ENCODE results near the gene ZKSCAN3. TPM values are rescaled to one million over a fixed set of nuclear protein-coding genes. Genes with fewer than 3 reads are reported as not detected.

The ZKSCAN3 gene
- total RNA-seq, 1 donor from 2014 or later: 12.1 TPM

DNA sequence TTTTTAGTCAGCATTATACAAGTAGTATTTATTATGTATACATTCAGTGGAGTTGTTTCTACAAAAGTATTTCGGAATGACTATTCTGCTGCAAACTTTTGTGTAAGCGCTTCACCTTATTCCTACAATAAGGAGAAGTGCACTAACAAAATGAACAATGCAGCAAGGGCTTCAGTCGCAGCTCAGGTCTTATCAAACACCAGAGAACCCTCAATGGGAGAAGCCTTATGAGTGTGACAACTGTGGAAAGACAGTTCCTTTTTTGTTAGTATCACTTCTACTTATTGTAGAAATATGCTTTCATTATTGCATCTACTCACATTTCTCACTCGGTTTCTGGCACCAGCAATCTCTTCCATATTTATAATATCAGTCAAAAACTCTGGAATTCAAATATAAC is 18.8 kb downstream of the ZKSCAN3 start:
- TF ChIP-seq, protein P1, sequence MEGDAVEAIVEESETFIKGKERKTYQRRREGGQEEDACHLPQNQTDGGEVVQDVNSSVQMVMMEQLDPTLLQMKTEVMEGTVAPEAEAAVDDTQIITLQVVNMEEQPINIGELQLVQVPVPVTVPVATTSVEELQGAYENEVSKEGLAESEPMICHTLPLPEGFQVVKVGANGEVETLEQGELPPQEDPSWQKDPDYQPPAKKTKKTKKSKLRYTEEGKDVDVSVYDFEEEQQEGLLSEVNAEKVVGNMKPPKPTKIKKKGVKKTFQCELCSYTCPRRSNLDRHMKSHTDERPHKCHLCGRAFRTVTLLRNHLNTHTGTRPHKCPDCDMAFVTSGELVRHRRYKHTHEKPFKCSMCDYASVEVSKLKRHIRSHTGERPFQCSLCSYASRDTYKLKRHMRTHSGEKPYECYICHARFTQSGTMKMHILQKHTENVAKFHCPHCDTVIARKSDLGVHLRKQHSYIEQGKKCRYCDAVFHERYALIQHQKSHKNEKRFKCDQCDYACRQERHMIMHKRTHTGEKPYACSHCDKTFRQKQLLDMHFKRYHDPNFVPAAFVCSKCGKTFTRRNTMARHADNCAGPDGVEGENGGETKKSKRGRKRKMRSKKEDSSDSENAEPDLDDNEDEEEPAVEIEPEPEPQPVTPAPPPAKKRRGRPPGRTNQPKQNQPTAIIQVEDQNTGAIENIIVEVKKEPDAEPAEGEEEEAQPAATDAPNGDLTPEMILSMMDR (IDR thresholded peaks at IDR 0.05; ENCODE audit: unreplicated experiment): no peak
- Mint-ChIP-seq H3K36me3 (peaks cover 30% of the 10 kb centered on the region), H3K4me3 (no peak overlapping the region), H3K4me1 (no peaks in the 10 kb centered on the region), H3K9me3 (no peaks in the 10 kb centered on the region), H3K27me3 (ENCODE audit: low read depth) (no peaks in the 10 kb centered on the region), H3K27ac (no peak overlapping the region)
- no peak for DNase-seq (ENCODE audit: low spot score in 2 of 2, unreplicated experiment in 2 of 2)

DNA sequence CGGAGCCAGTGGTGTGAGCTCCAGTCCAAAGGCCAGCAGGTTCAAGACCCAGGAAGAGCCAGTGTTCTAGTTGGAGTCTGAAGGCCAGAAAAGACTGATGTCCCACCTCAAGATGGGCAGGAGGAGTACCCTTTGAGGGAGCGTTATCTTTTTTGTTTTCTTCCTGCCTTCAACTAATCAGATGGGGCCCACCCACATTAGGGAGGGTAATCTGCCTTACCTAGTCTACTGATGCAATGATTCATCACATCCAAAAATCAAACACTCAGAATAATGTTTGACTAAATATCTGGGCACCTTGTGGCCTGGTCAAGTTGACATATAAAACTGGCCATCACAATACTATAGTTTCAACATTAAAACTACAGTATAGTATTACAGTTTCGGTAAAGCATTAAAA is 19.7 kb downstream of the ZKSCAN3 start:
- DNase-seq (ENCODE audit: low spot score in 2 of 2, unreplicated experiment in 2 of 2): no peak
- no peak overlapping the region for H3K27ac Mint-ChIP-seq
- H3K9me3 Mint-ChIP-seq: no peaks in the 10 kb centered on the region
- TF ChIP-seq, protein P1 (IDR thresholded peaks at IDR 0.05; ENCODE audit: unreplicated experiment): no peak
- H3K27me3 Mint-ChIP-seq (ENCODE audit: low read depth): no peaks in the 10 kb centered on the region
- H3K4me3 Mint-ChIP-seq: no peak overlapping the region
- peaks cover 30% of the 10 kb centered on the region for H3K36me3 Mint-ChIP-seq
- no peaks in the 10 kb centered on the region for H3K4me1 Mint-ChIP-seq

DNA sequence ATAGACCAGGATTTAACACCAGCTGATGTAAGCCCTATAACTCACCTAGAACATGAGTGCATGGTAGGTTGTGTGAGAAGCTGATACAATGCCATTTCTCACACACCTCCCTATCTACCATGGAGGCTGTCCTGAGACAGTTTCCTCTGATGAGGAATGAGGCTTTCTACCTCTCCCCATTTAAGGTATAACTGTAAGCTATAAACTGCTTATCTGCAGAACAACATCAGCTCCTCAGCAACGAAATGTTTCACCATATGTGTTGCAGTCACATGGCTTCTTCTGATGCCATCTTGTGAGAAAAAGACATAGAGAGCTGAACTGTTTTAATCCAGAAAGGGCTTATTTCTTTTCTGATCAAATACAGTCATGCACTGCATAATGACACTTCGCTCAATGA is 20.7 kb downstream of the ZKSCAN3 start:
- H3K4me3 Mint-ChIP-seq: no peak overlapping the region
- peaks cover 31% of the 10 kb centered on the region for H3K36me3 Mint-ChIP-seq
- no peaks in the 10 kb centered on the region for H3K4me1 Mint-ChIP-seq
- no peaks in the 10 kb centered on the region for H3K27me3 Mint-ChIP-seq (ENCODE audit: low read depth)
- H3K27ac Mint-ChIP-seq: no peak overlapping the region
- DNase-seq (ENCODE audit: low spot score in 2 of 2, unreplicated experiment in 2 of 2): no peak
- H3K9me3 Mint-ChIP-seq: no peaks in the 10 kb centered on the region
- TF ChIP-seq, protein P1 (IDR thresholded peaks at IDR 0.05; ENCODE audit: unreplicated experiment): no peak

DNA sequence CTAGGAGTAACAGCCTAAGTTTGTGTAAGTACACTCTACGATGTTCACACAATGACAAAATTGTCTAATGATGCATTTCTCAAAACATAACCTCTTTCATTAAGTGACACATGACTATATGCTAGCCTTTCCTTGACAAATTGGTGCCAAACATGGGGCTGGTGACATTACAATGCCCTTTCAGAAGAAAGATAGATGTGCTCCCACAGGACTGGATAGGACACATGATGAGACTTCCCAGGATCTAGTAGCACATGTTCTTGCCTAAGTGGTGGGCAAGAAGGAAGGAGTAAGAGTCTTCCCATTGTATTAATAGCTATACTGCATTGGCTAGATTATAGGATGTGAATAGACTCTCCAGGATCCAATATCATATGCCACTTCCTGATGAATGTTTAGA is 21.5 kb downstream of the ZKSCAN3 start:
- no peaks in the 10 kb centered on the region for H3K9me3 Mint-ChIP-seq
- no peaks in the 10 kb centered on the region for H3K27me3 Mint-ChIP-seq (ENCODE audit: low read depth)
- H3K4me1 Mint-ChIP-seq: no peaks in the 10 kb centered on the region
- no peak overlapping the region for H3K4me3 Mint-ChIP-seq
- no peak for DNase-seq (ENCODE audit: low spot score in 2 of 2, unreplicated experiment in 2 of 2)
- no peak overlapping the region for H3K27ac Mint-ChIP-seq
- TF ChIP-seq, protein P1 (IDR thresholded peaks at IDR 0.05; ENCODE audit: unreplicated experiment): no peak
- peaks cover 27% of the 10 kb centered on the region for H3K36me3 Mint-ChIP-seq

DNA sequence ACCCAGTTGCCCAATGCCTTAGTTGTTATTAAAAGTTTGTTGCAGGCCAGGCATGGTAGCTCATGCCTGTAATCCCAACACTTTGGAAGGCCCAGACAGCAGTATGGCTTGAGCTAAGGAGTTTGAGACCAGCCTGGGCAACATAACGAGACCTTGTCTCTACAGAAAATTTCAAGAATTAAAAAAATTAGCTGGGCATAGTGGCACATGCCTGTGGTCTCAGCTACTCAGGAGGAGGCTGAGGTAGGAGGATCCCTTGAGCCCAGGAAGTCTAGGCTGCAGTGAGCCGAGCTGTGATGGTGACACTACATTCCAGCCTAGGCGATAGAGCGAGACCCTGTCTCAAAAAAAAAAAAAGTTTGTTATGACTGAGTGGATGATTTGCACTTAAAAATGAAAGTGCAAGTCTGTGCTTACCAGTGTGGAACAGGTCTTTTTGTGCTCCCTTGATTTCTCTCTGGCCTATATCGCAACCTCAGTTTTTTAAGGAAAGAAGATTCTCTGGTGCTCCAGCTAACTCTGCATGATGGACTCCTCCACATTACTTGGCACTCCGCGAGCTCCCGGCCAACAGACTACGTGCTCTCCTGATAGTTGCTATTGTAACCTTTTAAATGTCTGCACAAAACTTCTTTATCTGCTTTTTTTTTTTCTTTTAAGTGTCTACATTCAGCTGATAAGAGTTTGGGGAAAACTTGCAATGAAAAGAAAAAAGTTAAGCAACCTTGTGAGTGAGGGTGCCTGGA is 22.1 kb downstream of the ZKSCAN3 start:
- DNase-seq (ENCODE audit: low spot score in 2 of 2, unreplicated experiment in 2 of 2): no peak
- no peak overlapping the region for H3K4me3 Mint-ChIP-seq
- TF ChIP-seq, protein P1 (IDR thresholded peaks at IDR 0.05; ENCODE audit: unreplicated experiment): no peak
- no peaks in the 10 kb centered on the region for H3K4me1 Mint-ChIP-seq
- no peaks in the 10 kb centered on the region for H3K27me3 Mint-ChIP-seq (ENCODE audit: low read depth)
- no peaks in the 10 kb centered on the region for H3K9me3 Mint-ChIP-seq
- no peak overlapping the region for H3K27ac Mint-ChIP-seq
- peaks cover 24% of the 10 kb centered on the region for H3K36me3 Mint-ChIP-seq
